ENCODE data around the gene TTYH2.

TTYH2 gene

DNA sequence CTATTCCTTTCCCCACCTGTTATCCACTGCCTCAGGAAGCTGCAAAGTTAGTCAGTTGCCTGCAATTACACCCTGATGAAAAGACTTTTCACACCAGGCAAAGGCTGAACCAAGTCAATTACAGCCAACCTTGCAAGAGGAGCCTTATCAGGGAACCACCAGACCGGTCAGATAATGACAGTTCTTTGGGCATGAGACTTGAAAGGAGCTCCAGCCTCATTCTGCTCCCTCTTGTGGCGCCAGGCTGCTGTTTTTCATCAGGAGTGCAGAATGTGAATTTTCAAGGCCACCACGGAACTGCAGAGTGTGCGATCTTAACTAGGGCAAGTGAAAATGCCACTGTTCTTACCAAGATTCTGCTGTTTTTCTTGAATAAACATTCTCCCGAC is 83.2 kb downstream of the TTYH2 start:
- no peak for ATAC-seq

DNA sequence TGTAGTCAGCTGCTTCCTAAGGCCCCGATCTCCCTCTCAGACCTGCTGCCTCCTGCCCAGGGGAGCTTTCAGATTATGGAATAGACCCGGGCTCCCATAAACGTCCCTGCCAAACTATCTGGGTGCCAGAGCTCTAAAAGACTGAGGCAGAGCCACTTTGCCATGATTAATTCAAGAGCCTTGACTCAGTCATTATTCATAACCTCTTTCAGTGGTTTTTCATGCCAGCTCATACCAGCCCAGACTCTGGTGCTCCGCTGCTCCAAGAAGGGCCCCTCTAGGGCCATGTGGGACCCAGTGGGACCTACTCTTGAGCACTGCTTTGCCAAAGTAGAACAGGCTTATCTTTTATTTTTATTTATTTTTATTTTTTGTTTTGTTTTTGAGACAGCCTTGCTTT is 84.6 kb downstream of the TTYH2 start:
- ATAC-seq, result peak; percentile 96

GRCh38 chr17:74298778-74299177 is 85.4 kb downstream of the TTYH2 start:
- no peak for ATAC-seq

DNA sequence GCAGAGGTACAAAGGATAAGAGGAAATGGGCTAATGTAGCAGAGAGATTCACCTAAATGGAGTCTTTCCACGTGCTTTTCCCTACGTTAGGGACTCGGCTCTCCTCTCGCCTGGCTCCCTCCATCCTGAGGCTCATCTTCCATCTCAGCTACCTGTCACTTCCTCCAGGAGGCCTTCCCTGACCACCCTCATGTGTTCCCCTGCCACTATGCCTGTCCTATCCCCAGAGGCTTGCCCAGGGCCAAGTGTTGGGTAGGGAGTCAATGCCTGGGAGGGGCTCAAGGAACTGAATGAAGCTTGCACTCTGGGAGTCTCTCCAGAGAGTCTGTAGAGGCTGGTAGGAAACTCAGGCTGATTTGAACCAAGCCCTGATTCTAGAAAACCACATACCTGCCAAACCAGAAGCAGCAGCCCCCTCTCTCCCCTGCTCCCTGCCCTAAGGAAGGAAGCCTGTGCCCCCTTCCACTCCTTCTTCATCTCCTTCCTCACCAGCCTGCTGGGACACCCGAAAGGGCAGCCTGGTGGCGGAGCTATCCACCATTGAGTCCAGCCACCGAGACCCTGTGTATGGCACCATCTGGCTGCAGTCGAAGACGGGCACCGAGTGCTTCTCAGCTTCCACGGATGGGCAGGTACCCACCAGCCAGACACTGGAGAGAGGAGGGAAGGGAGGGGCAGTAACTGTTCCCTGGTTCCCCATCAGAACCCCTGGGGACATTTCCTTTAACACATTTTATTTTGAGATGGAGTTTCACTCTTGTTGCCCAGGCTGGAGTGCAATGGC is 86.0 kb downstream of the TTYH2 start:
- ATAC-seq, result no peak

GRCh38 chr17:74303305-74303704 is 89.9 kb downstream of the TTYH2 start:
- ATAC-seq, result no peak

- ATAC-seq, result no peak
Measured at GRCh38 chr17:74304184-74304583, 90.8 kb downstream of the TTYH2 start.

GRCh38 chr17:74305865-74306654 is 92.7 kb downstream of the TTYH2 start:
- ATAC-seq, result peak in 1 of 2 donors; percentile 38

DNA sequence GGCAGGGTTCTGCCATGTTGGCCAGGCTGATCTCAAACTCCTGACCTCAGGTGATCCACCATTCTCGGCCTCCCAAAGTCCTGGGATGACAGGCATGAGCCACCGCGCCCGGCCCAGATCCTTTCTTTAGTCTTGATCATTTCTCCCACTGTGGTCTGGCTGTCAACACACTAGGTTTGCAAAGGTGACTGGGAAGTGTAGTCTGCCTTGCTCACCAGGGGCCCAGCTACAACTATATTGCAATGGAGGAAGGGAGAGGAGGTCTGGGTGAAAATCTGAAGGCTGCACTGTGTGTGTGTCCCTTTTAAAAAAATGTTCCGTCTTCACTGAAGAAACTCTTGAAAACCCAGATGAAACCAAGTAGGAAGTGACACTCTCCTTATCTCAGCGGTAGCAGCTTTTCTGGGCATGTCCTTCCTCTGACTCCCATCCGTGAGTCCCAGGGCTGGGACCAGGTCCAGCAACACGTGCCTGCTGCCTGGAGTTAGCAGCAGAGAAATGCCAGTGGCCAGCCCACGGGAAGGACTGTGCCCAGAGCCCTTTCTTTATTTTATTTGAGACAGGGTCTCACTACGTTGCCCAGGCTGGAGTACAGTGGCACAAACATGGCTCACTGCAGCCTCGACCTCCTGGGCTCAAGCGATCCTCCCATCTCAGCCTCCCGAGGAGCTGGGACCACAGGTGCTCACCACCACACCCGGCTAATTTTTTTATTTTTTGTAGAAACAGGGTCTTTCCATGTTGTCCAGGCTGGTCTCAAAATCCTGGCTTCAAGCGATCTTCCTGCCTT is 94.8 kb downstream of the TTYH2 start:
- no peak for ATAC-seq

DNA sequence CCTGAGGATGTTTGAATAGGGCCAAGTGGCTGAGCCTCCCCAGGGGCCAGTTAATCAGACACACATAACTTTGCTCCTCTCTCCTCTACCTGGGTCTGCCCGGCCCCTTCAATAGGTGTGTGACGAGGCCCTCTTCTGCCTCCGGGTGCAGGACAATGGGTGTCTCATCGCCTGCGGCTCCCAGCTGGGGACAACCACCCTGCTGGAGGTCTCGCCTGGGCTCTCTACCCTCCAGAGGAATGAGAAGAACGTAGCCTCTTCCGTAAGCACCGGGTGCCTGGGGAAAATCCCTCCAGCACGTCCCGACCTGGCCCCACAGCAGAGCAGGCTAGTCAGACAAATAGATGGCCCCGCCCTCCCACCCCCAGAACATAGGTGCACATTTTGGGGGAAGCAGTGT is 96.5 kb downstream of the TTYH2 start:
- ATAC-seq, result no peak
